ENCODE measurements around the gene DSCAM. TPM values are rescaled to one million over a fixed set of nuclear protein-coding genes. Genes with fewer than 3 reads are reported as not detected.

DSCAM gene
- total and polyA plus RNA-seq, 4 donors = 0.02 to 0.25 (median 0.09) TPM

DNA sequence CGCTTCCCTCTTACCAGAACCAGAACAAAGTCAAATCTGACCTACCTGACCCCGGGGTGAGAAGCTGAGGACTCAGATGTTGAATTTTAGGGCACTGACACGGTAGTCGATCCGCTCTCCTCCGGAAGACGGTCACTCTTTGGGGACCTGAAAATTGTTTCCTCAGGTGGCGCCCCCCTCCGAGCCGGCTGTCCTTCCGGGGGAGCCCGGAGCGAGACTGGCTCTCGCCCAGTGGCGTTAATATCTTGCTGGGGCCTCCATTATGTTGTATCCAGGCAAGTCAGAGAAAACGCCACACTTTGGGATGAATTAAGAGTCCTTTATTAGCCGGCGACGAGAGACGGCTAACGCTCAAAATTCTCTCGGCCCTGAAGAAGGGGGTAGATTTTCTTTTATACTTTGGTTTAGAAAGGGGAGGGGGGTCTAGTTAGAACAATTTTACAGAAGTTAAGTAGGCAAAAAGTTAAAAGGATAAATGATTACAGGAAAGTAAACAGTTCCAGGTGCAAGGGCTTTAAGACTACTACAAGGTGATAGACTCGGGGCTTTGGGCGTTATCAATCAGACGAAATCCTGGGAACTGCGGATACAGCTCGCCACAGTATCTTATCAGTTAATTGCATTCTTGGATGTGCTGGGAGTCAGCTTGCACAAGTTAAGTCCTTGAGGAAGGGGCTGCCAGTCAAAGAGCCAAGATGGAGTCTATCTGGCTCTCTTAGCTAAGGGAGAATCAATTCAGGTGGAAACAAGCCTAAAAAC, 269.5 kb downstream of the DSCAM start:
- 53 to 84% methylated on average over 27 of the region's 27 CpGs for WGBS, 2 donors
- Histone ChIP-seq H3K4me3 (no peak overlapping the region), H3K27ac (ENCODE audit: low read depth in 1 of 2, low read length in 1 of 2) (no peak overlapping the region), H3K27me3 (ENCODE audit: control insufficient read depth in 3 of 3, insufficient read depth in 3 of 3, low read length in 2 of 3) (no peaks in the 10 kb centered on the region), H3K9ac (ENCODE audit: insufficient read depth in 1 of 2, low read length in 2 of 2) (no peak overlapping the region), H3K9me3 (ENCODE audit: control insufficient read depth in 4 of 4, insufficient read depth in 3 of 4, low read length in 3 of 4) (peaks cover 0 to 2% (median 0%) of the 10 kb centered on the region in 4 donors), H3K4me1 (ENCODE audit: control insufficient read depth in 5 of 5, insufficient read depth in 5 of 5, low read length in 5 of 5) (no peaks in the 10 kb centered on the region), H3K36me3 (ENCODE audit: control insufficient read depth in 4 of 4, insufficient read depth in 4 of 4, low read length in 4 of 4) (no peaks in the 10 kb centered on the region)
- TF ChIP-seq CTCF (IDR thresholded peaks at IDR 0.05; ENCODE audit: control extremely low read depth, extremely low read depth) = no peak
- ATAC-seq (ENCODE audit: insufficient read depth, low FRiP score) = no peak
- DNase-seq = no peak

- no peak for ATAC-seq (ENCODE audit: insufficient read depth, low FRiP score)
- no peak for DNase-seq
- Histone ChIP-seq H3K36me3 (ENCODE audit: control insufficient read depth in 4 of 4, insufficient read depth in 4 of 4, low read length in 4 of 4) (no peaks in the 10 kb centered on the region), H3K4me1 (ENCODE audit: control insufficient read depth in 5 of 5, insufficient read depth in 5 of 5, low read length in 5 of 5) (no peaks in the 10 kb centered on the region), H3K27me3 (ENCODE audit: control insufficient read depth in 3 of 3, insufficient read depth in 3 of 3, low read length in 2 of 3) (no peaks in the 10 kb centered on the region), H3K27ac (ENCODE audit: low read depth in 1 of 2, low read length in 1 of 2) (no peak overlapping the region), H3K9me3 (ENCODE audit: control insufficient read depth in 4 of 4, insufficient read depth in 3 of 4, low read length in 3 of 4) (peaks cover 0 to 2% (median 0%) of the 10 kb centered on the region in 4 donors), H3K9ac (ENCODE audit: insufficient read depth in 1 of 2, low read length in 2 of 2) (no peak overlapping the region), H3K4me3 (no peak overlapping the region)
- no peak for TF ChIP-seq CTCF (IDR thresholded peaks at IDR 0.05; ENCODE audit: control extremely low read depth, extremely low read depth)
Measured at GRCh38 chr21:40575976-40576375, 271.0 kb downstream of the DSCAM start.

- H3K9ac ChIP-seq (ENCODE audit: insufficient read depth in 1 of 2, low read length in 2 of 2) = no peak overlapping the region
- peak in 1 of 3 donors; percentile 23 for DNase-seq
- H3K27me3 ChIP-seq (ENCODE audit: control insufficient read depth in 3 of 3, insufficient read depth in 3 of 3, low read length in 2 of 3) = no peaks in the 10 kb centered on the region
- no peak overlapping the region for H3K4me3 ChIP-seq
- peaks cover 0 to 5% (median 0%) of the 10 kb centered on the region in 4 donors for H3K9me3 ChIP-seq (ENCODE audit: control insufficient read depth in 4 of 4, insufficient read depth in 3 of 4, low read length in 3 of 4)
- no peak for ATAC-seq (ENCODE audit: insufficient read depth, low FRiP score)
- H3K4me1 ChIP-seq (ENCODE audit: control insufficient read depth in 5 of 5, insufficient read depth in 5 of 5, low read length in 5 of 5) = peaks cover 0 to 10% (median 0%) of the 10 kb centered on the region in 5 donors
- H3K27ac ChIP-seq (ENCODE audit: low read depth in 1 of 2, low read length in 1 of 2) = no peak overlapping the region
- 72 to 83% methylated on average over 7 of the region's 7 CpGs for WGBS, 2 donors
- no peaks in the 10 kb centered on the region for H3K36me3 ChIP-seq (ENCODE audit: control insufficient read depth in 4 of 4, insufficient read depth in 4 of 4, low read length in 4 of 4)
- no peak for TF ChIP-seq CTCF (IDR thresholded peaks at IDR 0.05; ENCODE audit: control extremely low read depth, extremely low read depth)
Measured at GRCh38 chr21:40569357-40569756, 277.6 kb downstream of the DSCAM start.

Data from lung (tissue), 12 donors.